ENCODE data around the gene RTL10.

DNA sequence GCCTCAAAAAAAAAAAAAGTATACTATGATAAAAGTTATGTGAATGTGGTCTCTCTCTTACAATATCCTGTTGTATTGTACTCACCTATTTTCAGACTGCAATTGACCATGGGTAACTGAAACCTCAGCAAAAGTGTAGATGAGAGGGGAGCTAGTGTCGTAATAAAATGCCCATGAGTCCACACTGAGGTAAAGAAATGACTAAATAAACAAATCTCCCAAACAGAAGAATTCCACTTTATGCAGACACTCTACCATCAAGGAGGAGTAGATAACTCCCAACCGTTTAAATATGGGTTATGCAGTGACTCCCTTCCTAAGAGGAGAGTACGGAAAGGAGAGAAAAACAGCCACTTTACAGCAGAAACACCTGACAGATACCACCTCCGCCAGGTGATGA is 14.6 kb downstream of the RTL10 start:
- TF ChIP-seq CTCF (IDR thresholded peaks at IDR 0.05; ENCODE audit: poor library complexity), result no peak
- TF ChIP-seq EZH2 (IDR thresholded peaks at IDR 0.05; ENCODE audit: borderline replicate concordance), result no peak
- no peak for TF ChIP-seq EZH2phosphoT487 (IDR thresholded peaks at IDR 0.05; ENCODE audit: low read depth, severe bottlenecking, unreplicated experiment)
